Measurements from ENCODE around the gene C16orf96. TPM values are rescaled to one million over a fixed set of nuclear protein-coding genes. Genes with fewer than 3 reads are reported as not detected.

The C16orf96 gene
- total RNA-seq = under 0.01 TPM in 1 of 2 replicates, not detected in the other

DNA sequence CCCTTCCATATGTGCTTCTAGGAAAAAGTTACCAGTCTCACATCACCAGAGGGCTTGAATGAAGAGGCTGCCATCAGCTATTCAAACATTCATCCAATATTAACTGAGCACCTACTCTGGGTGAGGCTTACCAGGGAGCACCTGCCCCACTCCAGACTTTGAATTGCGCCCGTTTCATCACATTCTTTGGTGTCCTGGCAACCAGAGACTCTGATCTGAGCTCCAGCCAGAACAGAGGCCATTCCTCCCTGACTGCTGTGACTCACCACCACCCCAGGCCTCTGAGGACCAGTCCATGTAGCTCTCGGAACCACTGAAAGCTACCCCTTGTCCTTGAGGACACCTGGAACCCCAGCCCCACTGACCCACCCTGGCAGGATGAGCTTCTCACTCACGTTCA, at the start of gene C16orf96:
Gene C16orf96 (plus strand): TSS at position 229 of the 400 bp plus-strand sequence. CDS start 150 bp downstream, at position 379.

GRCh38 chr16:4538350-4539235, 17.5 kb upstream of the C16orf96 start, which contains the start of gene CDIP1:
CDIP1 (minus strand) TSS chr16:4538773; CDS start chr16:4514130, 24,643 bp downstream.

DNA sequence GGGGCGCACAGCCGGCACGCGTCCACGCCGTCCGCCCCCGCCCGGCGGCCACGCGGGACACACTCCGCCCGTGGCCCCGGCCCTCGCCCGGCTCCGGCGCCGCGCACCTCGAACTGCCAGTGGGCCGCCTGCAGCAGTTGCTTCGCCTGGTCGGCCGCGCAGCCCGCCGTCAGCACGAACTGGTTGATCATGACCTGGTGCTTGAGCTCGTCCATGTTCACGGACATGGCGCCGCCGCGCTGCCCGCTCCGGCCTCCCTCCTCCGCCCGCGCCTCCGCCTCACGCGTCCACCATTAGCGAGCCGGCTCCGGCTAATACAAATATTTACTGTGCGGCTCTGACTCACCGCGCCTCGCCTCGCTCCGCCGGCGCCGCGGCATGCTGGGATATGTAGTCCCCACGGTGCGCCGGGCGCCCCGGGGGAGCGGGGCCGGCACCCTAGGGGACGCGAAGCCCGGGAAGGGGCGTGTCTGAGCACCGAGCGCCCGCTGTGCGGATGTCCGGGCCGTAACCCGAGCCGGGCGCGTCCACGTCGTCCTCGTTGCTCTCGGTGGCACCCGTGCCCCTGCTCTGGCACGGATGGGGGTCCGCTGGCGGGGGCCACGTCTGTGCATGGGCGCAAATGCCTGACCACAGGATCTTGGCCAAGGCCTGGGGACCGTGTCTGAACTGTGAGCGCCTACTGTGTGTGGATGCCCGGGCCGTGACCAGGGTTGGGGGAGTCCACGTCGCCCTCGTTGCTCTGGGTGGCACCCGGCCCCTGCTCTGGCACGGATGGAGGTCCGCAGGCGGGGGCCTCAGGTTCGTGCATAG, 58.6 kb downstream of the C16orf96 start, which contains the start of gene UBALD1:
Gene UBALD1 (minus strand): TSS at position 318 of the 813 bp plus-strand sequence. CDS start 91 bp downstream, at position 227.

DNA sequence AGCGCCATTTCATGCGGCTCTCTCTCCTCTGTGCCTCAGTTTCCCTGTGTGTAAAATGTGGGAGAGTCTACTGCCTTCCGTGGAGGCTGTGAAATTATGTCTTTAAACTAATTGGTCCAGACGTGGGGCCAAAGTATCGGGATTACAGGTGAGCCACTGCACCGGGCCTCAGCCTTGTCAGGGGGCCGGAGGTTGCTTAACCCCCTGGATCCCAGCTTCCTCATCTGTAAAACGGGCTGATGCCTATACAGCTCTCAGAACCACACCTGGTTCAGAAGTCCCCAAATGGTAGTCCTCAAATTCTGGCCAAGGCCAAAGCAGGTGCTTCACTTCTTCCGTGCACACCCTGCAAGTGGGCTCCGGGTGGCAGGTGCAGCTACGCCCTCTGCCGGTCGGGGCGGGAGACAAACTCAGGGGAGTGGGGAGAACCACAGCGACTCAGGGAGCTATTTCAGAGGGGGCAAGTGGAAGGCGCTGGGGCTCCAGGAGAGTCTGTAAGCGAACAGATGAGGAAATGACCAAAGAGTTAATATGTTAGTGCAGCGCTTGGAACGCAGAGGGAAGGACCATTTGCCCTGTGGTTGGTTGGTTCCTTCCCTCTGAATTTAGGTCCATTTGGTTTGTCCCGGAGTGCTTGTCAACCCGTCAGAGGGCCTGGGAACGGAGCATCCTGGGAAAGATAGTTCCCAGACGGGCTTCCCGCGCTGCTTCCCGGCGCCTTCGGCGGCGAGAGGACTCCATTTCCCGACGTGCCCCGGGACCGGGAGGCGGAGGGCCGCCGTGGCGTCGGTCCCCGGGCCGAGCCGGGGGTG, 68.1 kb downstream of the C16orf96 start, which contains the start of gene MGRN1:
Gene MGRN1 (plus strand): TSS at position 812 of the 812 bp plus-strand sequence. CDS start 135 bp downstream, outside the sequence.

Other genes with a start within 250 kb of the C16orf96 start
- gene GLIS2, start 240.3 kb upstream of the C16orf96 start, total RNA-seq = 0.43 and 0.54 TPM in 2 replicates
- gene PAM16, start 205.0 kb upstream of the C16orf96 start, total RNA-seq = 15.0 and 16.4 TPM in 2 replicates
- gene VASN, start 184.5 kb upstream of the C16orf96 start, total RNA-seq = 0.95 and 1.1 TPM in 2 replicates
- 24.9 and 31.2 TPM in 2 replicates for gene CORO7, start 139.7 kb upstream of the C16orf96 start, total RNA-seq
- gene DNAJA3, start 130.5 kb upstream of the C16orf96 start, total RNA-seq = 25.2 and 41.9 TPM in 2 replicates
- gene NMRAL1, start 81.7 kb upstream of the C16orf96 start, total RNA-seq = 46.1 and 52.2 TPM in 2 replicates
- 100 and 114 TPM in 2 replicates for gene HMOX2, start 79.9 kb upstream of the C16orf96 start, total RNA-seq
- 3.2 and 3.9 TPM in 2 replicates for gene CDIP1, start 17.6 kb upstream of the C16orf96 start, total RNA-seq
- gene UBALD1, start 58.5 kb downstream of the C16orf96 start, total RNA-seq = 4.6 and 6.1 TPM in 2 replicates
- gene MGRN1, start 68.5 kb downstream of the C16orf96 start, total RNA-seq = 13.4 and 19.9 TPM in 2 replicates
- gene NUDT16L1, start 137.2 kb downstream of the C16orf96 start, total RNA-seq = 25.0 and 30.5 TPM in 2 replicates
- 12.9 and 13.1 TPM in 2 replicates for gene ANKS3, start 177.9 kb downstream of the C16orf96 start, total RNA-seq
- gene DNAAF8, start 178.2 kb downstream of the C16orf96 start, total RNA-seq = 0.17 and 0.33 TPM in 2 replicates
- 5.2 and 6.5 TPM in 2 replicates for gene ZNF500, start 210.8 kb downstream of the C16orf96 start, total RNA-seq
- gene SEPTIN12, start 232.0 kb downstream of the C16orf96 start, total RNA-seq = not detected in 2 replicates
- gene SMIM22, start 239.0 kb downstream of the C16orf96 start, total RNA-seq = not detected in 2 replicates
- 26.6 and 26.9 TPM in 2 replicates for gene ROGDI, start 246.3 kb downstream of the C16orf96 start, total RNA-seq